ENCODE data around the gene MAEL.

- TF ChIP-seq ZBTB21 (tag by site-specific recombination; IDR thresholded peaks at IDR 0.05) (no peak), CTCF (tag by site-specific recombination; IDR thresholded peaks at IDR 0.05) (no peak), ATF2 (tag by site-specific recombination; IDR thresholded peaks at IDR 0.05; ENCODE audit: low read depth) (no peak), ZBTB1 (tag by site-specific recombination; IDR thresholded peaks at IDR 0.05) (no peak), REST (tag by site-specific recombination; IDR thresholded peaks at IDR 0.05) (no peak), ZBTB7A (tag by site-specific recombination; IDR thresholded peaks at IDR 0.05; ENCODE audit: low read depth) (no peak), ZSCAN5A (tag by site-specific recombination; IDR thresholded peaks at IDR 0.05) (no peak), ZNF626 (tag by site-specific recombination; IDR thresholded peaks at IDR 0.05) (no peak), PBX3 (CRISPR knock-in tag; IDR thresholded peaks at IDR 0.05) (no peak), ZNF488 (tag by site-specific recombination; IDR thresholded peaks at IDR 0.05) (no peak), ELK4 (IDR thresholded peaks at IDR 0.05; ENCODE audit: borderline replicate concordance, low read depth, low read length) (no peak), BCL11B (tag by site-specific recombination; IDR thresholded peaks at IDR 0.05; ENCODE audit: low read depth) (no peak)
Measured at GRCh38 chr1:166978821-166979220, 10.3 kb upstream of the MAEL start.

Data from HEK293 (cell line).